ENCODE results near the gene DOCK4.

The DOCK4 gene

GRCh38 chr7:111771638-111772037 is 434.6 kb downstream of the DOCK4 start:
- H3K4me3 ChIP-seq (ENCODE audit: insufficient read length, low read depth), result no peak overlapping the region
- no peaks in the 10 kb centered on the region for H3K4me1 ChIP-seq (ENCODE audit: insufficient read depth, insufficient read length)
- H3K9me3 ChIP-seq (ENCODE audit: insufficient read depth, low read length), result no peaks in the 10 kb centered on the region
- no peaks in the 10 kb centered on the region for H3K36me3 ChIP-seq (ENCODE audit: insufficient read depth, insufficient read length, low read length)
- no peaks in the 10 kb centered on the region for H3K27me3 ChIP-seq (ENCODE audit: insufficient read depth, insufficient read length)
- TF ChIP-seq ZNF274 (IDR thresholded peaks at IDR 0.05; ENCODE audit: low read depth, low read length), result no peak
- no peak for TF ChIP-seq SUZ12 (IDR thresholded peaks at IDR 0.05; ENCODE audit: extremely low read depth, insufficient read depth, insufficient read length)
- TF ChIP-seq YY1 (IDR thresholded peaks at IDR 0.05; ENCODE audit: insufficient read depth, insufficient read length), result no peak
- H3K9ac ChIP-seq (ENCODE audit: insufficient read length, low read depth), result no peak overlapping the region
- peak; percentile 33 for DNase-seq (ENCODE audit: low read depth, low spot score)

GRCh38 chr7:111770116-111770515 is 436.1 kb downstream of the DOCK4 start:
- no peaks in the 10 kb centered on the region for H3K36me3 ChIP-seq (ENCODE audit: insufficient read depth, insufficient read length, low read length)
- TF ChIP-seq SUZ12 (IDR thresholded peaks at IDR 0.05; ENCODE audit: extremely low read depth, insufficient read depth, insufficient read length), result no peak
- TF ChIP-seq YY1 (IDR thresholded peaks at IDR 0.05; ENCODE audit: insufficient read depth, insufficient read length), result no peak
- no peak for TF ChIP-seq ZNF274 (IDR thresholded peaks at IDR 0.05; ENCODE audit: low read depth, low read length)
- H3K4me3 ChIP-seq (ENCODE audit: insufficient read length, low read depth), result no peak overlapping the region
- H3K27me3 ChIP-seq (ENCODE audit: insufficient read depth, insufficient read length), result no peaks in the 10 kb centered on the region
- DNase-seq (ENCODE audit: low read depth, low spot score), result no peak
- H3K9me3 ChIP-seq (ENCODE audit: insufficient read depth, low read length), result no peaks in the 10 kb centered on the region
- H3K4me1 ChIP-seq (ENCODE audit: insufficient read depth, insufficient read length), result no peaks in the 10 kb centered on the region
- no peak overlapping the region for H3K9ac ChIP-seq (ENCODE audit: insufficient read length, low read depth)

GRCh38 chr7:111765751-111766643 is 440.2 kb downstream of the DOCK4 start:
- Histone ChIP-seq H3K4me1 (ENCODE audit: insufficient read depth, insufficient read length) (no peaks in the 10 kb centered on the region), H3K9ac (ENCODE audit: insufficient read length, low read depth) (no peak overlapping the region), H3K36me3 (ENCODE audit: insufficient read depth, insufficient read length, low read length) (no peaks in the 10 kb centered on the region), H3K4me3 (ENCODE audit: insufficient read length, low read depth) (no peak overlapping the region), H3K9me3 (ENCODE audit: insufficient read depth, low read length) (no peaks in the 10 kb centered on the region), H3K27me3 (ENCODE audit: insufficient read depth, insufficient read length) (no peaks in the 10 kb centered on the region)
- TF ChIP-seq YY1 (IDR thresholded peaks at IDR 0.05; ENCODE audit: insufficient read depth, insufficient read length) (no peak), ZNF274 (IDR thresholded peaks at IDR 0.05; ENCODE audit: low read depth, low read length) (no peak), SUZ12 (IDR thresholded peaks at IDR 0.05; ENCODE audit: extremely low read depth, insufficient read depth, insufficient read length) (no peak)
- no peak for DNase-seq (ENCODE audit: low read depth, low spot score)

- H3K9ac ChIP-seq (ENCODE audit: insufficient read length, low read depth), result no peak overlapping the region
- H3K36me3 ChIP-seq (ENCODE audit: insufficient read depth, insufficient read length, low read length), result no peaks in the 10 kb centered on the region
- H3K27me3 ChIP-seq (ENCODE audit: insufficient read depth, insufficient read length), result no peaks in the 10 kb centered on the region
- TF ChIP-seq ZNF274 (IDR thresholded peaks at IDR 0.05; ENCODE audit: low read depth, low read length) (no peak), YY1 (IDR thresholded peaks at IDR 0.05; ENCODE audit: insufficient read depth, insufficient read length) (no peak), SUZ12 (IDR thresholded peaks at IDR 0.05; ENCODE audit: extremely low read depth, insufficient read depth, insufficient read length) (no peak)
- no peaks in the 10 kb centered on the region for H3K9me3 ChIP-seq (ENCODE audit: insufficient read depth, low read length)
- H3K4me3 ChIP-seq (ENCODE audit: insufficient read length, low read depth), result no peak overlapping the region
- DNase-seq (ENCODE audit: low read depth, low spot score), result peak; percentile 42
- no peaks in the 10 kb centered on the region for H3K4me1 ChIP-seq (ENCODE audit: insufficient read depth, insufficient read length)
These were observed 442.9 kb downstream of the DOCK4 start for GRCh38 chr7:111763221-111763801.

GRCh38 chr7:111762799-111763198 is 443.4 kb downstream of the DOCK4 start:
- no peaks in the 10 kb centered on the region for H3K4me1 ChIP-seq (ENCODE audit: insufficient read depth, insufficient read length)
- no peaks in the 10 kb centered on the region for H3K36me3 ChIP-seq (ENCODE audit: insufficient read depth, insufficient read length, low read length)
- no peaks in the 10 kb centered on the region for H3K9me3 ChIP-seq (ENCODE audit: insufficient read depth, low read length)
- H3K4me3 ChIP-seq (ENCODE audit: insufficient read length, low read depth), result no peak overlapping the region
- no peak for DNase-seq (ENCODE audit: low read depth, low spot score)
- H3K27me3 ChIP-seq (ENCODE audit: insufficient read depth, insufficient read length), result no peaks in the 10 kb centered on the region
- no peak overlapping the region for H3K9ac ChIP-seq (ENCODE audit: insufficient read length, low read depth)
- TF ChIP-seq YY1 (IDR thresholded peaks at IDR 0.05; ENCODE audit: insufficient read depth, insufficient read length) (no peak), ZNF274 (IDR thresholded peaks at IDR 0.05; ENCODE audit: low read depth, low read length) (no peak), SUZ12 (IDR thresholded peaks at IDR 0.05; ENCODE audit: extremely low read depth, insufficient read depth, insufficient read length) (no peak)

- no peaks in the 10 kb centered on the region for H3K36me3 ChIP-seq (ENCODE audit: insufficient read depth, insufficient read length, low read length)
- H3K4me1 ChIP-seq (ENCODE audit: insufficient read depth, insufficient read length), result no peaks in the 10 kb centered on the region
- no peak for TF ChIP-seq SUZ12 (IDR thresholded peaks at IDR 0.05; ENCODE audit: extremely low read depth, insufficient read depth, insufficient read length)
- no peak overlapping the region for H3K4me3 ChIP-seq (ENCODE audit: insufficient read length, low read depth)
- no peak overlapping the region for H3K9ac ChIP-seq (ENCODE audit: insufficient read length, low read depth)
- no peak for DNase-seq (ENCODE audit: low read depth, low spot score)
- no peaks in the 10 kb centered on the region for H3K9me3 ChIP-seq (ENCODE audit: insufficient read depth, low read length)
- no peaks in the 10 kb centered on the region for H3K27me3 ChIP-seq (ENCODE audit: insufficient read depth, insufficient read length)
These were observed 444.0 kb downstream of the DOCK4 start for GRCh38 chr7:111762211-111762610.

- Histone ChIP-seq H3K9ac (ENCODE audit: insufficient read length, low read depth) (no peak overlapping the region), H3K4me1 (ENCODE audit: insufficient read depth, insufficient read length) (no peaks in the 10 kb centered on the region), H3K9me3 (ENCODE audit: insufficient read depth, low read length) (no peaks in the 10 kb centered on the region), H3K36me3 (ENCODE audit: insufficient read depth, insufficient read length, low read length) (no peaks in the 10 kb centered on the region), H3K27me3 (ENCODE audit: insufficient read depth, insufficient read length) (no peaks in the 10 kb centered on the region), H3K4me3 (ENCODE audit: insufficient read length, low read depth) (no peak overlapping the region)
- TF ChIP-seq ZNF274 (IDR thresholded peaks at IDR 0.05; ENCODE audit: low read depth, low read length) (no peak), SUZ12 (IDR thresholded peaks at IDR 0.05; ENCODE audit: extremely low read depth, insufficient read depth, insufficient read length) (no peak), YY1 (IDR thresholded peaks at IDR 0.05; ENCODE audit: insufficient read depth, insufficient read length) (no peak)
- no peak for DNase-seq (ENCODE audit: low read depth, low spot score)
These were observed 446.2 kb downstream of the DOCK4 start for GRCh38 chr7:111760043-111760442.

Data from NT2/D1 (cell line).